DMS79 (cell line): ENCODE data around the gene C1orf21.

ENCODE experiments used
- DNase-seq: peaks from one replicate; lab custom pipeline; 2025; lab: John Stamatoyannopoulos, UW

The C1orf21 gene

DNA sequence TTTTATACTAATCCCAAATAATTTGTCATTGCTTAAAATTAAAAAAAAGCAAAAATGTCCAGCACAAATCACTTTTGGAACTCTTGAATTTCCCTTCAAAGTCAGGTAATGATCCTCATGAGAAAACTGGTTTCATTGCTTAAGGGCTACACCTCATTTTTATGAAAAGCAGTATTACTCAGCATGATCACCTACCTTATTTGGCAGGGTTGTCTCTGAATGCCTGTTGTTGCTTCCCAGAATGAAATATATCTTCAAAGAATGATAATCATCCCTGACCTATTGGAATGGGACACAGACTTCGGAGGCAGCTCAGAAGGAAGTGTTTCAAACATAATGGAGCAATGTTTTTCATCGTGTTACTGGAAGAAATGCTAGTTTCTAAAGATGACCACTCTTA lies 29.7 kb downstream of the C1orf21 start:
- no peak for DNase-seq

GRCh38 chr1:184416946-184417345 lies 30.1 kb downstream of the C1orf21 start:
- DNase-seq, result no peak

GRCh38 chr1:184417916-184418315 lies 31.1 kb downstream of the C1orf21 start:
- no peak for DNase-seq

DNA sequence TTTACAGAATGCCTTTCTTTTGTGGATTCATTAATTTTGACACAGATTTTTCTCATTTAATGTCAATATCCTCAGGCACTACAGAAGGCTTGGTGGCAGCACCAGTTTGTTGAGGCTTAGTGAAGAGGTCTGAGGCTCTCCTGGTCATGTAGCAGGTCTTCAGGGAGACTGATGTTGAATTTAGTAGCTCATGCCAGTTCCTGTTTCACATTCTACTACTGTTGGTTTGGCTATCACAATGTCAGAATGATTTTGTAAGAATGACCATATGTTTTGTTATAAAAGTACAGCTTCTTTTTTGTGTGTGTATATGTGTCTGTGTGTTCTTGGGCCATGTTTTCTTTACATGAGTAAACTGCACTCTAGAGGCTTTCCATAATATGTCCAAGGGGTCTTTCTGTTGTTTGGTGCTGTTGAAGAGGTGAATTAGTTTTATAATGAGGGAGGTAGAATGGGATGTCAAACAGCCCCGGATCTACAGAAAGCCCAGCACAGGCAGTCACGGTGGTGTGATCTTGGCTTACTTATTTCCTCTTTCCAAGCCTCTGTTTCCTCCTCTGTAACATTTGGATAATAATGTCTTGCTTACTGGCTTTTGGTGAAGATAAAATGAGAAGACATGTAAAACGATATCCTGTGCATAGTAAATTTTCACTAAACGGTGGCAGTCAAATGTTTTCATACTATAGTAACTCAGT lies 32.0 kb downstream of the C1orf21 start:
- DNase-seq, result no peak

GRCh38 chr1:184419350-184420161 lies 32.7 kb downstream of the C1orf21 start:
- DNase-seq, result no peak

DNA sequence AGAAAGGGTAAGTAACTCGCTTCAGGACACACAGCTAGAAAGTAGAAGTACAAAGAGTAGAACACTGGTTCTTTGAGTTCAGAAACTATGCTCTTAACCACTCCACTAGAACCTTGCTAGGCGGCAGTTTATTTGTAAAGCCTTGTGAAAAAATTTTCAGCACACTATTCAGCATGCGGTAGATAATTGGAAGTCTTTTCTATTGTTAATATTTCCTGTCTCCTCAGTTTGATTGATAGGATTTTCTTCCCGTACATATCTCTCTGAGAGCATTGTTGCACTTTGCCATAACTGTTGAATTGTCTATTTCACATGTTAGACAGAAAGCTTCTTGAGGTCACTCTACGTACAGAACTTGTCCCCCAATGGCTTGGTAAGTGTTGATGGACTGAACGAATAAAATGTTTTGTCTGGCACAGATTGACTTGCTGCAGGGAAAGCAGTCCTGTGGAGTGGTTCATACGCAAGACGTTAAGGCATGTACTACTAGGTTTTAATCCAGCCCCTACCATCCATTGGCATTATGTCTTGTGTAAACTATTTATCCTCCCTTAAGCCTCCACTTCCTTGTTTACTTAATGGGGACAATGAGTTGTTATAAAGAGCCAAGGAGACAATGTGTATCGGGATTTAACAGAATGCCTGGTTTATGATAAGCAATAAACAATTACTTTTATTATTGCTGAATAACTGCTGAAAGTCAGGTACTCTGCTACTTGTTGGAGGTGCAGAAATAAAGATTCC lies 35.8 kb downstream of the C1orf21 start:
- DNase-seq, result no peak

DNA sequence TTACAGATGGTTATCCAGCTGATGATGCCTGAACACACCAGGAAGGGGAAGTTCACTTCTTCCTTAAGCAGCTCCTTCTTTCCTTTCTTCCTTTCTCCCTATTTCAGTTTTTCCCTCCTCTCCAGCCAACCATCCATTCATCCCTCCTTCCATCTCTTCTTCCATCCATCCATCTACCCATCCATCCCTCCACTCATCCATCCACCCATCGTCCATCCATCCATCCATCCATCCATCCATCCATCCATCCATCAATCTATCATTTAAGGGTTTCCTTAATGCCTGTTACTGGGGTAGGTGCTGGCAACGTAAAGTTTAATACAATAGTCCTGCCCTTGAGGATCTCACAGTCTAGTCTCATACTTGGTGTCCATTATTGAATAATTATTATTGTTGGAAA lies 36.8 kb downstream of the C1orf21 start:
- no peak for DNase-seq

DNA sequence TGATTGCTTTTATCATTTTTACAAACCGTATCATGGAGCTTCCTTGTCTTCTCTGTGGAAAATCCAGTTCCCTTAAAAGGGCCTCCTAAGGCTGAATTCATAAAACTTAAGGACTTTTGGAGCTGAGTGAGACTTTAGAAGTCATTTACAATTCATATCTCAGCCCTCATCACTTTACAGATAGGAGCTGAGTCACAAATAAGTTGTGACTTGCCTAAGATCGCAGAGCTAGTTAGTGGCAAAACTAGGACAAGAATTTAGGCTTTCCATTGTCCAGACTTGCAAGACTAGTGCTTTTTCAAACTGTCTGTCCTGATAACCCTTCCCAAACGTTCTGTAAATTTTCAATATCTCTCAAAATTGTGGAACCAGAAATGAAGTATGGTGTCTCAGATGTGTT lies 37.3 kb downstream of the C1orf21 start:
- DNase-seq, result no peak

DNA sequence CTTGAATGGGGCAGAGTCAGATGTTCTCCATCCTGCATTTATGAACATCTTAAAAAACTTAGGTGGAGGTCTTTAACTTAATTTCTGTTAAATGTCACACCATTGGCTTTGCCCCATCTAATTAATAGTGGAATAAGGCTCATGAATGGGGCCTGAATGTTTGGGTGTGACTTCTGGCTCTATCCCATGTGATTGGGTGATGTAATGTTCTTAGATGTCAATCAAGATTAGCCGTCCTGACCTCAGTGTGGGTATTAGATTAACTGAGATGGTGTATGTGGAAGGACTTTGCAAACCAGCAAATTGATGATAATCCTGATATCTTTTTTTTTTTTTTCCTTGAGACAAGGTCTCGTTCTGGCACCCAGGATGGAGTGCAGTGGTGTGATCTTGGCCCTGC lies 38.1 kb downstream of the C1orf21 start:
- no peak for DNase-seq

- DNase-seq, result no peak
Measured at GRCh38 chr1:184425449-184426277, 38.8 kb downstream of the C1orf21 start.

GRCh38 chr1:184426278-184426674 lies 39.4 kb downstream of the C1orf21 start:
- DNase-seq, result no peak

GRCh38 chr1:184427722-184428121 lies 40.9 kb downstream of the C1orf21 start:
- no peak for DNase-seq

- DNase-seq, result no peak
Measured at GRCh38 chr1:184428604-184429003, 41.8 kb downstream of the C1orf21 start.

GRCh38 chr1:184429335-184429734 lies 42.5 kb downstream of the C1orf21 start:
- no peak for DNase-seq

- no peak for DNase-seq
Measured at GRCh38 chr1:184433956-184434502, 47.2 kb downstream of the C1orf21 start.

DNA sequence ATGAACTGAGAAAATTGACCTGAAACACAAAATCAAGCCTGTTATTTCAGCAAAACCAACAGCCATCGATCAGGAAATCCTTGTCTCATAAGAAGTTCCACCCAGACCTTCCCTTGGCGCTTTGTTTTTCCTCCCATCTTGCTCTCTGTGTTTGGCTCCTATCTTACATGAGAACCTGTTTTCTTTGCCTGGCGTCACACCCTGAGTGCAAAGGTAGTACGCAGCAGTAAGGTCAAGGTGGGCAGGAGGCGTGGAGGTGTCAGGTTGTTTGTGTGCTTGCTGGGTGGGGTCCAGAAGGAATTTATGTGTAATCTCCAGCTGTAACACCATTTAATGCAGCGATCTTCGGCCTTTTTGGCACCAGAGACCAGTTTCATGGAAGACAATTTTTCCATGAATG lies 50.5 kb downstream of the C1orf21 start:
- DNase-seq, result no peak

DNA sequence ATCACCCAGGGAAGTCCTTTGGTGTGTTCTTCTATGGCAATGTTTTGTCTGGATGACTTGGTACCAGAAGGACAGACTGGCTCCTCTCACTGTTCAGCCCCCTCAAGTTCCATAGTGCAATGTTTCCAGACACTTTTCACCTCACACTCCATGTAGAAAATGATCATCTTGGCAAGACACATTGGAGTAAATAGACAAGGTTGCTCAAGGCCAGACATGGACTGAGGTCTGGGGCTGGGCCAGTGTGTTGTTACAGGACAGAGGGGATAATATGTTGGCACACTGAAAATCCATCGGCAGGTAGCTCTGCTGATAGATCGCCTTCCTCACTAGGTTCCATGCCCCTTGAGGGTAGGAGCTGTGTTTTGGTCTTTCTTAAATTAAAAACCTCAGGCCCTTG lies 51.5 kb downstream of the C1orf21 start:
- DNase-seq, result no peak

- DNase-seq, result no peak
Measured at GRCh38 chr1:184442260-184442659, 55.4 kb downstream of the C1orf21 start.

DNA sequence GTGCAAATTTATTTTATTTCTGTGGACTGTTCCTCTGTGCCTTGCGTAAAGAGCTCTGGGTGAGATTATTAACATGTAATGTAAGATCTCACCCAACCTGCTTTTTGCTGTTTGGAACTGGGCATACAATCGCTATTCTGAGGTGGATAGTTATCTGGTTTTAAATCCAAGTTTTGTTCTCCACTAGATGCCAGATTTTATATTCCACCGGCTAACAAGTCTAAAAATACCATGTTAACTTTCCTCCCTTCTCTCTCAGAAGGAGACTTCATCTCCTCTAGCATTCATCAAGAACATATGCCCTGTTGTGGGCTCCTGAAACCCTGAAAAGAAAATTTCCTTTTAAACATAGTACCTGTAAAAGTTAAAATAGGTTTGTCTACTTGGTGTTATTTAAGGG lies 56.4 kb downstream of the C1orf21 start:
- DNase-seq, result no peak

- no peak for DNase-seq
Measured at GRCh38 chr1:184443624-184444023, 56.8 kb downstream of the C1orf21 start.

DNA sequence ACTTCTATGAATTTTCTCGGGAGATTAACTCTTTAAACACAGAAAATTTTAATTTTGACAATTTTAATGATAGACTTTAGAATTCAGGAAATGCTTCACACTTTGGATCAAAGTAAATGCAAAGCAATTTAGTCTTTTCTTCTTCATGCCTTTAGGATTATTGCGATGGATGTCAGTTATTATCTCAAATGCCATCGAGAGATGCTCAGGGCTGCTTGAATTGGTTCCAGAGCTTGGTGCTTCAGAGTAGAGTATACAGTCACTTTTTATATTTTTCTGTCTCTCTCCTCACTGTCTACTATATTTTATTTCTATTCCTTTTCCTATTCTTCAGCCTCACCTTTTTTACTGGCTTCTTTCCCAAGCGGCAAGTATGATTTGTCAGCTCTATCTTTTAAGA lies 59.2 kb downstream of the C1orf21 start:
- DNase-seq, result no peak
